Activated T-cell treated with anti-CD3 and anti-CD28 coated beads, Interleukin-2, amount 50 U/mL, for 24 hours (primary cell): Measurements from ENCODE around the gene MFSD12.
"Not testable (repeated sequence)": the region's sequence is repeated elsewhere in the genome, so short reads cannot be mapped to it uniquely, and the experiment has no call there.

Source experiments
- DNase-seq: peaks from one replicate; pipeline ENCODE4 v3.0.0-alpha.2; 2020
- H3K27ac Mint-ChIP-seq: 2 replicates; pipeline ENCODE4 v1.8.0; 2020; ENCODE audit warnings: mild to moderate bottlenecking, mixed read lengths
- H3K27me3 Mint-ChIP-seq: 2 replicates; pipeline ENCODE4 v1.8.0; 2020; ENCODE audit warnings: mixed read lengths
- H3K36me3 Mint-ChIP-seq: 2 replicates; pipeline ENCODE4 v1.8.0; 2020; ENCODE audit warnings: low read depth, mixed read lengths
- H3K4me1 Mint-ChIP-seq: 2 replicates; pipeline ENCODE4 v1.8.0; 2020; ENCODE audit warnings: low read depth, mixed read lengths
- H3K4me3 Mint-ChIP-seq: 2 replicates; pipeline ENCODE4 v1.8.0; 2020; ENCODE audit warnings: mild to moderate bottlenecking, moderate library complexity, mixed read lengths
- H3K9me3 Mint-ChIP-seq: 2 replicates; pipeline ENCODE4 v1.8.0; 2020; ENCODE audit warnings: mixed read lengths

The MFSD12 gene

GRCh38 chr19:3590991-3591659 is 33.7 kb upstream of the MFSD12 start:
- H3K27ac Mint-ChIP-seq = no peak overlapping the region
- no peaks in the 10 kb centered on the region for H3K36me3 Mint-ChIP-seq
- no peak overlapping the region for H3K4me3 Mint-ChIP-seq
- no peaks in the 10 kb centered on the region for H3K4me1 Mint-ChIP-seq
- H3K27me3 Mint-ChIP-seq = no peaks in the 10 kb centered on the region
- DNase-seq = no peak
- H3K9me3 Mint-ChIP-seq = no peaks in the 10 kb centered on the region

GRCh38 chr19:3589949-3590348 is 32.6 kb upstream of the MFSD12 start:
- Mint-ChIP-seq H3K4me3 (no peak overlapping the region), H3K36me3 (no peaks in the 10 kb centered on the region), H3K4me1 (no peaks in the 10 kb centered on the region), H3K27me3 (no peaks in the 10 kb centered on the region), H3K9me3 (no peaks in the 10 kb centered on the region), H3K27ac (no peak overlapping the region)
- DNase-seq = no peak

- Mint-ChIP-seq H3K27me3 (no peaks in the 10 kb centered on the region), H3K4me3 (no peak overlapping the region), H3K36me3 (no peaks in the 10 kb centered on the region), H3K9me3 (no peaks in the 10 kb centered on the region), H3K27ac (no peak overlapping the region), H3K4me1 (no peaks in the 10 kb centered on the region)
- no peak for DNase-seq
These were observed 32.1 kb upstream of the MFSD12 start for GRCh38 chr19:3589439-3589838.

GRCh38 chr19:3586707-3587346 is 29.4 kb upstream of the MFSD12 start:
- no peak for DNase-seq
- no peaks in the 10 kb centered on the region for H3K9me3 Mint-ChIP-seq
- no peaks in the 10 kb centered on the region for H3K4me1 Mint-ChIP-seq
- no peak overlapping the region for H3K4me3 Mint-ChIP-seq
- no peaks in the 10 kb centered on the region for H3K36me3 Mint-ChIP-seq
- no peaks in the 10 kb centered on the region for H3K27me3 Mint-ChIP-seq
- H3K27ac Mint-ChIP-seq = no peak overlapping the region

GRCh38 chr19:3586127-3586626 is 28.8 kb upstream of the MFSD12 start:
- no peak overlapping the region for H3K27ac Mint-ChIP-seq
- H3K27me3 Mint-ChIP-seq = no peaks in the 10 kb centered on the region
- peak; percentile 63 for DNase-seq
- H3K4me1 Mint-ChIP-seq = no peaks in the 10 kb centered on the region
- H3K36me3 Mint-ChIP-seq = no peaks in the 10 kb centered on the region
- no peaks in the 10 kb centered on the region for H3K9me3 Mint-ChIP-seq
- peak overlapping the region; percentile 38 for H3K4me3 Mint-ChIP-seq

- Mint-ChIP-seq H3K27me3 (no peaks in the 10 kb centered on the region), H3K27ac (no peak within 1 kb of the TSS), H3K9me3 (no peaks in the 10 kb centered on the region), H3K4me1 (no peaks in the 10 kb centered on the region), H3K36me3 (no peaks in the 10 kb centered on the region), H3K4me3 (peak within 1 kb of the TSS; percentile 38)
- peak; percentile 49 for DNase-seq
These were observed 28.1 kb upstream of the MFSD12 start, which contains the start of gene GIPC3 for GRCh38 chr19:3585301-3586126. TSS of gene GIPC3 (plus strand) at chr19:3585478. CDS start at chr19:3585598, 120 bp downstream.

GRCh38 chr19:3584036-3584802 is 26.8 kb upstream of the MFSD12 start:
- not testable (repeated sequence) for DNase-seq, H3K27me3 Mint-ChIP-seq, H3K4me3 Mint-ChIP-seq, H3K4me1 Mint-ChIP-seq, H3K27ac Mint-ChIP-seq, H3K36me3 Mint-ChIP-seq, H3K9me3 Mint-ChIP-seq

- not testable (repeated sequence) for H3K27me3 Mint-ChIP-seq, H3K9me3 Mint-ChIP-seq, DNase-seq, H3K27ac Mint-ChIP-seq, H3K36me3 Mint-ChIP-seq, H3K4me1 Mint-ChIP-seq, H3K4me3 Mint-ChIP-seq
These were observed 24.4 kb upstream of the MFSD12 start for GRCh38 chr19:3581792-3582191.

- H3K4me1 Mint-ChIP-seq = no peaks in the 10 kb centered on the region
- H3K36me3 Mint-ChIP-seq = peaks cover 18% of the 10 kb centered on the region
- no peak overlapping the region for H3K27ac Mint-ChIP-seq
- H3K4me3 Mint-ChIP-seq = no peak overlapping the region
- H3K9me3 Mint-ChIP-seq = no peaks in the 10 kb centered on the region
- DNase-seq = no peak
- H3K27me3 Mint-ChIP-seq = no peaks in the 10 kb centered on the region
These were observed 23.0 kb upstream of the MFSD12 start for GRCh38 chr19:3580156-3580934.

GRCh38 chr19:3578390-3578789 is 21.0 kb upstream of the MFSD12 start:
- no peaks in the 10 kb centered on the region for H3K27me3 Mint-ChIP-seq
- peaks cover 30% of the 10 kb centered on the region for H3K36me3 Mint-ChIP-seq
- peaks cover 3% of the 10 kb centered on the region for H3K4me1 Mint-ChIP-seq
- DNase-seq = no peak
- H3K4me3 Mint-ChIP-seq = no peak overlapping the region
- no peaks in the 10 kb centered on the region for H3K9me3 Mint-ChIP-seq
- H3K27ac Mint-ChIP-seq = no peak overlapping the region

- H3K27ac Mint-ChIP-seq = no peak overlapping the region
- H3K4me3 Mint-ChIP-seq = no peak overlapping the region
- DNase-seq = no peak
- peaks cover 30% of the 10 kb centered on the region for H3K36me3 Mint-ChIP-seq
- H3K27me3 Mint-ChIP-seq = no peaks in the 10 kb centered on the region
- peaks cover 3% of the 10 kb centered on the region for H3K4me1 Mint-ChIP-seq
- H3K9me3 Mint-ChIP-seq = no peaks in the 10 kb centered on the region
These were observed 20.4 kb upstream of the MFSD12 start for GRCh38 chr19:3577723-3578344.

- Mint-ChIP-seq H3K4me1 (peaks cover 8% of the 10 kb centered on the region), H3K27me3 (no peaks in the 10 kb centered on the region), H3K9me3 (no peaks in the 10 kb centered on the region), H3K36me3 (peaks cover 30% of the 10 kb centered on the region), H3K4me3 (no peak overlapping the region), H3K27ac (no peak overlapping the region)
- DNase-seq = no peak
These were observed 19.5 kb upstream of the MFSD12 start for GRCh38 chr19:3576696-3577443.
